Liver (tissue), 9 donors: ENCODE results near the gene ERVMER34-1. TPM values are rescaled to one million over a fixed set of nuclear protein-coding genes. Genes with fewer than 3 reads are reported as not detected.

Source experiments
- DNase-seq: peaks from one replicate; pipeline ENCODE4 v3.0.0-alpha.2; 2017; ENCODE audit warnings: low spot score
- H3K27ac ChIP-seq, 2 donors: one replicate each; pipeline ENCODE4 v1.7.0; 2013; ENCODE audit warnings: inconsistent platforms in 2 of 2, low read length in 2 of 2, control low read depth in 1 of 2, low read depth in 1 of 2, mild to moderate bottlenecking in 1 of 2
- H3K27me3 ChIP-seq, 4 donors: one replicate each; pipeline versions ENCODE4 v1.6.1 to v1.7.0; 2013; ENCODE audit warnings: low read length in 3 of 4, inconsistent platforms in 1 of 4, mild to moderate bottlenecking in 1 of 4, moderate library complexity in 1 of 4; ENCODE audit not compliant: control insufficient read depth in 4 of 4, insufficient read depth in 4 of 4
- H3K36me3 ChIP-seq, 4 donors: one replicate each; pipeline versions ENCODE4 v1.6.1 to v1.7.0; 2013; ENCODE audit warnings: low read length in 3 of 4, mild to moderate bottlenecking in 3 of 4, low read depth in 1 of 4, moderate library complexity in 1 of 4; ENCODE audit not compliant: control insufficient read depth in 4 of 4, insufficient read depth in 3 of 4
- H3K4me1 ChIP-seq, 4 donors: one replicate each; pipeline versions ENCODE4 v1.6.1 to v1.7.0; 2013; ENCODE audit warnings: low read length in 3 of 4, mild to moderate bottlenecking in 3 of 4, moderate library complexity in 1 of 4; ENCODE audit not compliant: control insufficient read depth in 4 of 4, insufficient read depth in 4 of 4
- H3K4me3 ChIP-seq, 3 donors: one replicate each; pipeline versions ENCODE4 v1.6.1 to v1.7.0; 2013; ENCODE audit warnings: low read length in 3 of 3, control low read depth in 1 of 3, low read depth in 1 of 3, mild to moderate bottlenecking in 1 of 3
- H3K9ac ChIP-seq, 2 donors: one replicate each; pipeline ENCODE4 v1.7.0; 2013; ENCODE audit warnings: low read length in 2 of 2, mild to moderate bottlenecking in 2 of 2, moderate library complexity in 2 of 2, control low read depth in 1 of 2, low read depth in 1 of 2
- H3K9me3 ChIP-seq, 4 donors: one replicate each; pipeline versions ENCODE4 v1.6.1 to v1.7.0; 2013; ENCODE audit warnings: low read length in 3 of 4; ENCODE audit not compliant: control insufficient read depth in 4 of 4
- GABPA ChIP-seq, 2 donors: IDR thresholded peaks in 1 of 2; conservative IDR thresholded peaks in 1 of 2; 2 replicates each; pipeline ENCODE4 v1.6.1; 2016; ENCODE audit warnings: antibody characterized with exemption in 2 of 2, mild to moderate bottlenecking in 1 of 2, moderate library complexity in 1 of 2
- HNF4A ChIP-seq, 2 donors: conservative IDR thresholded peaks; 2 replicates each; pipeline ENCODE4 v1.6.1; 2016; ENCODE audit warnings: antibody characterized with exemption in 2 of 2, mild to moderate bottlenecking in 2 of 2
- JUND ChIP-seq, 2 donors: IDR thresholded peaks; 2 replicates each; pipeline ENCODE4 v1.6.1; 2016; ENCODE audit warnings: antibody characterized with exemption in 2 of 2
- MAX ChIP-seq: IDR thresholded peaks from 2 replicates; pipeline ENCODE4 v1.6.1; 2016; ENCODE audit warnings: antibody characterized with exemption
- NR2F2 ChIP-seq: IDR thresholded peaks from 2 replicates; pipeline ENCODE4 v1.6.1; 2016; ENCODE audit warnings: antibody characterized with exemption
- RAD21 ChIP-seq, 2 donors: IDR thresholded peaks; 2 replicates each; pipeline ENCODE4 v1.6.1; 2016; ENCODE audit warnings: antibody characterized with exemption in 2 of 2, mild to moderate bottlenecking in 2 of 2
- RXRA ChIP-seq, 2 donors: IDR thresholded peaks; 2 replicates each; pipeline ENCODE4 v1.6.1; 2017 to 2018; ENCODE audit warnings: antibody characterized with exemption in 2 of 2, mild to moderate bottlenecking in 1 of 2
- TAF1 ChIP-seq: conservative IDR thresholded peaks from 2 replicates; pipeline ENCODE4 v1.6.1; 2016; ENCODE audit warnings: antibody characterized with exemption, mild to moderate bottlenecking
- YY1 ChIP-seq: IDR thresholded peaks from 2 replicates; pipeline ENCODE4 v1.6.1; 2016; ENCODE audit warnings: antibody characterized with exemption, mild to moderate bottlenecking
- WGBS: extraction: QIAGEN DNeasy Blood & Tissue Kit; methylation state at CpG from one replicate; pipeline ENCODE4 v1.1.7; 2013; 5-methylcytosine and 5-hydroxymethylcytosine counted together
- polyA plus RNA-seq, 2 donors: library from polyadenylated mRNA; stranded (reverse) in 1 of 2; unstranded in 1 of 2; fragments of 200-250 nt in 1 of 2; fragments of >200 nt in 1 of 2; fragmentation: Nextera tagmentation in 1 of 2; extraction: Ambion mirVana in 1 of 2; gene quantifications; one replicate each; pipeline versions ENCODE4 v1.2.1 to v1.2.3, GENCODE V29; 2013 to 2015
- total RNA-seq, 2 donors: library from RNA; depleted of rRNA; stranded (reverse); fragments of >200 nt; gene quantifications; one replicate each; pipeline ENCODE4 v1.2.3, GENCODE V29; 2014
- TF ChIP-seq, protein P1 (sequence below): IDR thresholded peaks from 2 replicates; pipeline ENCODE4 v1.6.1; 2016; ENCODE audit warnings: antibody characterized with exemption
- TF ChIP-seq, protein P2 (sequence below): fragments of 150-350 bp; IDR thresholded peaks from 2 replicates; pipeline ENCODE4 v1.5.1; 2017; ENCODE audit warnings: improper control_type of control experiment, low read depth, low read length; ENCODE audit not compliant: missing input control
- TF ChIP-seq, protein P3 (sequence below): IDR thresholded peaks from 2 replicates; pipeline ENCODE4 v1.6.1; 2016; ENCODE audit warnings: antibody characterized with exemption, mild to moderate bottlenecking
- donor health status: healthy.
- donor health status: healthy.
- donor health status: healthy.
- donor health status: healthy.
- donor health status: healthy.

ERVMER34-1 gene
- total and polyA plus RNA-seq, 4 donors: under 0.01 to 0.08 (median 0.02) TPM; not detected in 1

DNA sequence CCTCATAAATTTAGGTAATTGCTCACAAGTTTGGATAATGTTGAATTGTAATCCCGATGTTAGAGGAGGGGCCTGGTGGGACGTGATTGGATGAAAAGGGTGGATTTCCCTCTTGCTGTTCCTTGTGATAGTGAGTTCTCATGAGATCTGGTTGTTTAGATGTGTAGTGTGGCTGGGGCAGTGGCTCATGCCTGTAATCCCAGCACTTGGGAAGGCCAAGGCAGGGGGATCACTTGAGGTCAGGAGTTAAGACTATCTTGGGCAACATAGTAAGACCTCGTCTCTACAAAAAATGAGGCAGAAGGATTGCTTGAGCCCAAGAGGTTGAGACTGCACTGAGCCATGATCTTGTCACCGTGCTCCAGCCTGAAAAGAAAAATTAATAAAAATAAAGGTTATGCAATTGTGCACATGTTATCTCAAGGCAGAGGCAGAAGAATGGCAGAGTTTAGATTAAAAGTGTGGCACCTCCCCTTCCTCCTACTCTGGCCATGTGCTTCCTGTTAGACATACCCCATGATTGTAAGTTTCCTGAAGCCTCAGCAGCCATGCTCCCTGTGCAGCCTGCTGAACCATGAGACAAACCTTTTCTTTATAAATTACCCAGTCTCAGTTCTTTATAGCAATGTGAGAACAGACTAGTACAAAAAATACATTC lies 36.5 kb downstream of the ERVMER34-1 start:
- peaks cover 2 to 9% (median 6%) of the 10 kb centered on the region in 4 donors for H3K4me1 ChIP-seq
- no peak overlapping the region for H3K27ac ChIP-seq
- peaks cover 0 to 6% (median 2%) of the 10 kb centered on the region in 4 donors for H3K36me3 ChIP-seq
- H3K4me3 ChIP-seq: no peak overlapping the region
- H3K27me3 ChIP-seq: no peaks in the 10 kb centered on the region
- 88% methylated on average over 4 of the region's 4 CpGs for WGBS
- H3K9ac ChIP-seq: no peak overlapping the region
- no peaks in the 10 kb centered on the region for H3K9me3 ChIP-seq
- DNase-seq: no peak
- TF ChIP-seq MAX: no peak
- TF ChIP-seq YY1: no peak
- TF ChIP-seq GABPA (IDR thresholded peaks at IDR 0.05 in 1 of 2, conservative IDR thresholded peaks at IDR 0.05 in 1 of 2): no peak

DNA sequence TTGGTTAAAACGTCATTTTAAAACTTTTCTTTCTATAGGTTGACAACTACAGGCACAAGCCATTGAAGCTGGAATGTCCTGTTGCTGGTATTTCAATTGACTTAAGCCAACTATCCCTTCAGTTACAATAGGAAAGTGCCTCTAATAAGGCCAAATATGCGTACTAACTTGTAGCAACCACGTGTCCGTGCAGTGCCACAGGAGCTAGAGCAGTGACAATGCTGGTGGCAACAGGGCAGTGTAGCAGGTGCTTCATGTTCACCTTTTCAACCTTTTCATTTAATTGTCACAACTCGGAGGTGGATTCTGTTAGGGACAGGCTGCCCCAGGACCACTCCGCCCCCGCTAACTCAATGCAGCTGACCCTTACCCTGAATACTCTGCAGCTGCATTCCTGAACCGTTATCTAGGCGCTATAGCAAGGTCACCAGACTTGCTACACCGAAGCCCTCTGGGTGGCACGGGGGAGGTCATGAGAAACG lies 37.7 kb downstream of the ERVMER34-1 start:
- no peak overlapping the region for H3K9ac ChIP-seq
- no peaks in the 10 kb centered on the region for H3K9me3 ChIP-seq
- no peak for DNase-seq
- TF ChIP-seq MAX: no peak
- no peak for TF ChIP-seq HNF4A (conservative IDR thresholded peaks at IDR 0.05)
- no peak for TF ChIP-seq RXRA (IDR thresholded peaks at IDR 0.05)
- no peak for TF ChIP-seq JUND (IDR thresholded peaks at IDR 0.05)
- TF ChIP-seq, protein P1, sequence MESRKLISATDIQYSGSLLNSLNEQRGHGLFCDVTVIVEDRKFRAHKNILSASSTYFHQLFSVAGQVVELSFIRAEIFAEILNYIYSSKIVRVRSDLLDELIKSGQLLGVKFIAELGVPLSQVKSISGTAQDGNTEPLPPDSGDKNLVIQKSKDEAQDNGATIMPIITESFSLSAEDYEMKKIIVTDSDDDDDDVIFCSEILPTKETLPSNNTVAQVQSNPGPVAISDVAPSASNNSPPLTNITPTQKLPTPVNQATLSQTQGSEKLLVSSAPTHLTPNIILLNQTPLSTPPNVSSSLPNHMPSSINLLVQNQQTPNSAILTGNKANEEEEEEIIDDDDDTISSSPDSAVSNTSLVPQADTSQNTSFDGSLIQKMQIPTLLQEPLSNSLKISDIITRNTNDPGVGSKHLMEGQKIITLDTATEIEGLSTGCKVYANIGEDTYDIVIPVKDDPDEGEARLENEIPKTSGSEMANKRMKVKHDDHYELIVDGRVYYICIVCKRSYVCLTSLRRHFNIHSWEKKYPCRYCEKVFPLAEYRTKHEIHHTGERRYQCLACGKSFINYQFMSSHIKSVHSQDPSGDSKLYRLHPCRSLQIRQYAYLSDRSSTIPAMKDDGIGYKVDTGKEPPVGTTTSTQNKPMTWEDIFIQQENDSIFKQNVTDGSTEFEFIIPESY: no peak
- no peak for TF ChIP-seq YY1
- TF ChIP-seq, protein P2, sequence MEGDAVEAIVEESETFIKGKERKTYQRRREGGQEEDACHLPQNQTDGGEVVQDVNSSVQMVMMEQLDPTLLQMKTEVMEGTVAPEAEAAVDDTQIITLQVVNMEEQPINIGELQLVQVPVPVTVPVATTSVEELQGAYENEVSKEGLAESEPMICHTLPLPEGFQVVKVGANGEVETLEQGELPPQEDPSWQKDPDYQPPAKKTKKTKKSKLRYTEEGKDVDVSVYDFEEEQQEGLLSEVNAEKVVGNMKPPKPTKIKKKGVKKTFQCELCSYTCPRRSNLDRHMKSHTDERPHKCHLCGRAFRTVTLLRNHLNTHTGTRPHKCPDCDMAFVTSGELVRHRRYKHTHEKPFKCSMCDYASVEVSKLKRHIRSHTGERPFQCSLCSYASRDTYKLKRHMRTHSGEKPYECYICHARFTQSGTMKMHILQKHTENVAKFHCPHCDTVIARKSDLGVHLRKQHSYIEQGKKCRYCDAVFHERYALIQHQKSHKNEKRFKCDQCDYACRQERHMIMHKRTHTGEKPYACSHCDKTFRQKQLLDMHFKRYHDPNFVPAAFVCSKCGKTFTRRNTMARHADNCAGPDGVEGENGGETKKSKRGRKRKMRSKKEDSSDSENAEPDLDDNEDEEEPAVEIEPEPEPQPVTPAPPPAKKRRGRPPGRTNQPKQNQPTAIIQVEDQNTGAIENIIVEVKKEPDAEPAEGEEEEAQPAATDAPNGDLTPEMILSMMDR: no peak
- peak overlapping the region in 1 of 3 donors; percentile 86 for H3K4me3 ChIP-seq
- H3K36me3 ChIP-seq: peaks cover 0 to 4% (median 2%) of the 10 kb centered on the region in 4 donors
- H3K27me3 ChIP-seq: no peaks in the 10 kb centered on the region
- no peak overlapping the region for H3K27ac ChIP-seq
- H3K4me1 ChIP-seq: peaks cover 2 to 9% (median 6%) of the 10 kb centered on the region in 4 donors
- WGBS: 77% methylated on average over 12 of the region's 12 CpGs

DNA sequence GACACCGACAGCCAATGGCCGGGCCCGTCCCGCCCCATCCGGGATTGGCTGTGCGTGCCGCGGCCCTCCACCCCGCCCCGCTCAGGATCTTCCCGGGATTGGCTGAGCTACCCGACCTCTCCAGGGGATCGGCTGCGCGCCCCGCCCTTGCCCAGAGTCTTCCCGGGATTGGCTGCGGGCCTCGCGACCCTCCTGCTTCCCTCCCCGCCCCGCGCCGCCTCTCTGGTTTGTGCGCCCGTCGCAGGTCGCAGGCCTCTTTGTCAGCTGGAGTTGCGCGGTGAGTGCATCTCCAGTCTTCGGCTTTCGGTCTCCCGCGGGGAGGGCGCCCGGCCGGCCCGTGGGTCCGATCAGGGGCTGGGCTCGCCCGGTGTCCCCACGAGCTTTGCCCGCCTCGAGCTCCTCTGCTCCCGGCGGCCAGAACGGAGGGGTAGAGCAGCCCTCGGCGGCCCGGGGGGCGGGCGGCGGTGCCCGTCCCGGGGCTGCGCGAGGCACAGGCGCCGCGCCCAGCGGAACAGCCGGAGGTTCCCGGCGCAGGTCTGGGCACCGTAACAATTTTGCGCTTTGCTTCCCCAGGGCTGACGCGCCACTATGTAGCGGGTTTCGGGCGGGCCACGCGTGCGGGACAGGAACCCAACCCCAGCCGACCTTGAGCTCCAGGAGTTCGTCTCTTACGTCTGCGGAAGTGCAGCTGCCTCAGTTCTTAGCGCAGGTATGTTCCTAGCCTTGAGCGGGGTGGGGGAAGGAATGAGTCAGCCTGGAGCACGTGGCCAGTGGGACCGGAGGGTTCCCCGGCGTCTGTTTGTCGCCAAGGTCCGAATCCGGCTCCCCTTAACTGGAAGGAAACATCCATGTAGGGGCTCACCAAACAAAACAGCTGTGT lies 38.7 kb downstream of the ERVMER34-1 start:
- H3K36me3 ChIP-seq: peaks cover 0 to 4% (median 2%) of the 10 kb centered on the region in 4 donors
- H3K9me3 ChIP-seq: no peaks in the 10 kb centered on the region
- under 1% methylated on average over 87 of the region's 87 CpGs for WGBS
- peak overlapping the region; percentile 52 to 86 (median 69) for H3K4me3 ChIP-seq
- peaks cover 2 to 9% (median 6%) of the 10 kb centered on the region in 4 donors for H3K4me1 ChIP-seq
- DNase-seq: peak; percentile 96
- no peaks in the 10 kb centered on the region for H3K27me3 ChIP-seq
- no peak overlapping the region for H3K9ac ChIP-seq
- H3K27ac ChIP-seq: peak overlapping the region; percentile 68 to 75
- TF ChIP-seq NR2F2 (peak; percentile 42), RAD21 (IDR thresholded peaks at IDR 0.05) (peak in 1 of 2 donors; percentile 35), HNF4A (conservative IDR thresholded peaks at IDR 0.05) (no peak), YY1 (peak; percentile 75), JUND (IDR thresholded peaks at IDR 0.05) (peak; percentile 69 to 79), GABPA (IDR thresholded peaks at IDR 0.05 in 1 of 2, conservative IDR thresholded peaks at IDR 0.05 in 1 of 2) (peak in 1 of 2 donors; percentile 18), TAF1 (peak; percentile 97)
- TF ChIP-seq, protein P3, sequence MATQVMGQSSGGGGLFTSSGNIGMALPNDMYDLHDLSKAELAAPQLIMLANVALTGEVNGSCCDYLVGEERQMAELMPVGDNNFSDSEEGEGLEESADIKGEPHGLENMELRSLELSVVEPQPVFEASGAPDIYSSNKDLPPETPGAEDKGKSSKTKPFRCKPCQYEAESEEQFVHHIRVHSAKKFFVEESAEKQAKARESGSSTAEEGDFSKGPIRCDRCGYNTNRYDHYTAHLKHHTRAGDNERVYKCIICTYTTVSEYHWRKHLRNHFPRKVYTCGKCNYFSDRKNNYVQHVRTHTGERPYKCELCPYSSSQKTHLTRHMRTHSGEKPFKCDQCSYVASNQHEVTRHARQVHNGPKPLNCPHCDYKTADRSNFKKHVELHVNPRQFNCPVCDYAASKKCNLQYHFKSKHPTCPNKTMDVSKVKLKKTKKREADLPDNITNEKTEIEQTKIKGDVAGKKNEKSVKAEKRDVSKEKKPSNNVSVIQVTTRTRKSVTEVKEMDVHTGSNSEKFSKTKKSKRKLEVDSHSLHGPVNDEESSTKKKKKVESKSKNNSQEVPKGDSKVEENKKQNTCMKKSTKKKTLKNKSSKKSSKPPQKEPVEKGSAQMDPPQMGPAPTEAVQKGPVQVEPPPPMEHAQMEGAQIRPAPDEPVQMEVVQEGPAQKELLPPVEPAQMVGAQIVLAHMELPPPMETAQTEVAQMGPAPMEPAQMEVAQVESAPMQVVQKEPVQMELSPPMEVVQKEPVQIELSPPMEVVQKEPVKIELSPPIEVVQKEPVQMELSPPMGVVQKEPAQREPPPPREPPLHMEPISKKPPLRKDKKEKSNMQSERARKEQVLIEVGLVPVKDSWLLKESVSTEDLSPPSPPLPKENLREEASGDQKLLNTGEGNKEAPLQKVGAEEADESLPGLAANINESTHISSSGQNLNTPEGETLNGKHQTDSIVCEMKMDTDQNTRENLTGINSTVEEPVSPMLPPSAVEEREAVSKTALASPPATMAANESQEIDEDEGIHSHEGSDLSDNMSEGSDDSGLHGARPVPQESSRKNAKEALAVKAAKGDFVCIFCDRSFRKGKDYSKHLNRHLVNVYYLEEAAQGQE: peak; percentile 93
- TF ChIP-seq, protein P1: no peak
